ENCODE results near the gene XRN2. TPM values are rescaled to one million over a fixed set of nuclear protein-coding genes. Genes with fewer than 3 reads are reported as not detected.

XRN2 gene
- total RNA-seq, 3 donors from 2014 or later: 71.2 to 95.7 (median 90.4) TPM

DNA sequence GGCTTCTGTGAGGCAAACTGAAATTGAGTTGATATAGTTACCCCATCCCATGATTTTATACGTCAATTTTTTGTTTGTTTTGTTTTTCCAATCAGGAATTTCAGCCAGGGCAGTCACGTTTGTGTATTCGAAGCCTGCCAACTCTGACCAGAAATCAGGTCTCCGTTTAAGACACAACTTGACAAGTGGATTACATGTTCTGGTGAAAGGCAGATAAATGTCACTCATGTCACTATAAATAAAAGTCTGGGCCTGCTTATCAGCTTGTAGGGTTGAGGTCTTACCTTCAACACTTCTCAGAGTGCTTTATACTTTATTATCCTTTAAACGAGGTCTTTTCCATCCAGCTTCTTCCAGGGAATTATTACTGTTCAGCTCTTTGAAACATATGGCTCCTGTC is 8.4 kb upstream of the XRN2 start:
- no peak overlapping the region for H3K4me3 ChIP-seq
- TF ChIP-seq POLR2AphosphoS5 (IDR thresholded peaks at IDR 0.05) (no peak), POLR2A (IDR thresholded peaks at IDR 0.05) (no peak)
- TF ChIP-seq, protein P1, sequence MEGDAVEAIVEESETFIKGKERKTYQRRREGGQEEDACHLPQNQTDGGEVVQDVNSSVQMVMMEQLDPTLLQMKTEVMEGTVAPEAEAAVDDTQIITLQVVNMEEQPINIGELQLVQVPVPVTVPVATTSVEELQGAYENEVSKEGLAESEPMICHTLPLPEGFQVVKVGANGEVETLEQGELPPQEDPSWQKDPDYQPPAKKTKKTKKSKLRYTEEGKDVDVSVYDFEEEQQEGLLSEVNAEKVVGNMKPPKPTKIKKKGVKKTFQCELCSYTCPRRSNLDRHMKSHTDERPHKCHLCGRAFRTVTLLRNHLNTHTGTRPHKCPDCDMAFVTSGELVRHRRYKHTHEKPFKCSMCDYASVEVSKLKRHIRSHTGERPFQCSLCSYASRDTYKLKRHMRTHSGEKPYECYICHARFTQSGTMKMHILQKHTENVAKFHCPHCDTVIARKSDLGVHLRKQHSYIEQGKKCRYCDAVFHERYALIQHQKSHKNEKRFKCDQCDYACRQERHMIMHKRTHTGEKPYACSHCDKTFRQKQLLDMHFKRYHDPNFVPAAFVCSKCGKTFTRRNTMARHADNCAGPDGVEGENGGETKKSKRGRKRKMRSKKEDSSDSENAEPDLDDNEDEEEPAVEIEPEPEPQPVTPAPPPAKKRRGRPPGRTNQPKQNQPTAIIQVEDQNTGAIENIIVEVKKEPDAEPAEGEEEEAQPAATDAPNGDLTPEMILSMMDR (IDR thresholded peaks at IDR 0.05): no peak
- H3K27ac ChIP-seq: no peak overlapping the region
- intact Hi-C loops (cut with DNase I; ENCODE audit: low total_unique reads): no loop called here
- no peaks in the 10 kb centered on the region for H3K36me3 ChIP-seq
- H3K9me3 ChIP-seq: no peaks in the 10 kb centered on the region
- no peaks in the 10 kb centered on the region for H3K27me3 ChIP-seq
- no peak for DNase-seq (ENCODE audit: low spot score in 2 of 2)
- no peaks in the 10 kb centered on the region for H3K4me1 ChIP-seq

DNA sequence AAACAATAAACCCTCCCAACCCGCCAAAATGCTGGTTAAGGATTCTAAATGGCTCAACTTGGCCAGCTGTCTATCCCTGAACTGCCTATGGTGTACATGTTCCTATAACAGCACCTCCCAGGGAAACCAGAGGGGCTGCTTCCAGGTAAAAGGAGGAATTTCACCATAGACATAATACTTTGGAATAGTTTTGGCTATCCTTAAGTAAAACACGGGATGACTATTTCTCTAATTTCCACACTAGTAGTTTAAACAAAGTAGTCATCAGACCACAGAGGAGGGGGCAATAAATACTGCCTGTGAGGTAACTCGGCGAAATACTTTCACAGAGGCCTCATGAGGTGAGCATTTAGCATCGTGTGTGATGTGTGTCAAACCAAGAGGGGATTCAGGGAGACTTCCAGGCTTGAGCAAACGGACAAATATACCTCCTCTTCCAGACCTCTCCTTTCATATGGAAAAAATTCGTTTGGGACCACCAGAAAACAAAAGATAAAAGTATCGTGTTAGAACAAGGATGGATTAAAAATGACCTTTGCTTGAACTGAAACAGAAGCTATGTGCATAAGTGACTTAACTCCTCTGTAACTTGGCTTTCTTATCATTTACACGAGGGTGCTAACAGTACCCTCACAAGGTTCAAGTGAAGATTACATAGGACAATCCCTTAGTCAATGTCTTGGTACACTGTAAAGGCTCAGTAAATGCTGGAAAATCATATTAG is 1.0 kb upstream of the XRN2 start:
- peaks cover 0 to 11% of the 10 kb centered on the region in 2 donors for H3K4me1 ChIP-seq
- no peaks in the 10 kb centered on the region for H3K9me3 ChIP-seq
- H3K4me3 ChIP-seq: peak overlapping the region; percentile 88 to 94 (median 93)
- H3K27ac ChIP-seq: peak overlapping the region; percentile 99 to 100
- DNase-seq (ENCODE audit: low spot score in 2 of 2): no peak
- H3K27me3 ChIP-seq: no peaks in the 10 kb centered on the region
- H3K36me3 ChIP-seq: no peaks in the 10 kb centered on the region
- TF ChIP-seq, protein P1 (IDR thresholded peaks at IDR 0.05): no peak
- no peak for TF ChIP-seq POLR2AphosphoS5 (IDR thresholded peaks at IDR 0.05)
- TF ChIP-seq POLR2A (IDR thresholded peaks at IDR 0.05): no peak
- intact Hi-C loops (cut with DNase I; ENCODE audit: low total_unique reads): no loop called here

DNA sequence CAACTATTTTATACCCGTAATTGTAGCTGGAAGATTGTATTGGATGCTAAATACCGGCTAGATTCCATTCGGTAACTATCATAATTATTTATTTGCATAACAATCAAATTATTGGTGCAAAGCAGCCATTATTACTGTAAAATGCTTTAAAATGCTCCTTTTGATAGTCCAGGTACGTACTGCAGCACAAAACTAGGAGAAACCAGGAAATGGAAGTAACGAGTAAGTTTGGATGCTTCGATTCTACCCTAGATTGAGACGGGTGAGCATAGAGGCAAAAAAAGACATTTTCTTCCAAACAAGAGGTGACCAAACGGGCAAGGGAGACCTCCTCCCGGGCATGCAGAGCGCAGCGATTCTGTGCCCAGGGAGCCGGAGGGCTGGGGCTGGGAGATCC is 469 bp upstream of the XRN2 start:
- TF ChIP-seq, protein P1 (IDR thresholded peaks at IDR 0.05): no peak
- TF ChIP-seq POLR2A (IDR thresholded peaks at IDR 0.05) (no peak), POLR2AphosphoS5 (IDR thresholded peaks at IDR 0.05) (no peak)
- intact Hi-C loops (cut with DNase I; ENCODE audit: low total_unique reads): no loop called here
- peak overlapping the region; percentile 99 to 100 for H3K27ac ChIP-seq
- H3K36me3 ChIP-seq: no peaks in the 10 kb centered on the region
- no peaks in the 10 kb centered on the region for H3K27me3 ChIP-seq
- H3K4me1 ChIP-seq: peaks cover 0 to 11% of the 10 kb centered on the region in 2 donors
- DNase-seq (ENCODE audit: low spot score in 2 of 2): no peak
- H3K4me3 ChIP-seq: peak overlapping the region; percentile 88 to 94 (median 93)
- H3K9me3 ChIP-seq: no peaks in the 10 kb centered on the region

DNA sequence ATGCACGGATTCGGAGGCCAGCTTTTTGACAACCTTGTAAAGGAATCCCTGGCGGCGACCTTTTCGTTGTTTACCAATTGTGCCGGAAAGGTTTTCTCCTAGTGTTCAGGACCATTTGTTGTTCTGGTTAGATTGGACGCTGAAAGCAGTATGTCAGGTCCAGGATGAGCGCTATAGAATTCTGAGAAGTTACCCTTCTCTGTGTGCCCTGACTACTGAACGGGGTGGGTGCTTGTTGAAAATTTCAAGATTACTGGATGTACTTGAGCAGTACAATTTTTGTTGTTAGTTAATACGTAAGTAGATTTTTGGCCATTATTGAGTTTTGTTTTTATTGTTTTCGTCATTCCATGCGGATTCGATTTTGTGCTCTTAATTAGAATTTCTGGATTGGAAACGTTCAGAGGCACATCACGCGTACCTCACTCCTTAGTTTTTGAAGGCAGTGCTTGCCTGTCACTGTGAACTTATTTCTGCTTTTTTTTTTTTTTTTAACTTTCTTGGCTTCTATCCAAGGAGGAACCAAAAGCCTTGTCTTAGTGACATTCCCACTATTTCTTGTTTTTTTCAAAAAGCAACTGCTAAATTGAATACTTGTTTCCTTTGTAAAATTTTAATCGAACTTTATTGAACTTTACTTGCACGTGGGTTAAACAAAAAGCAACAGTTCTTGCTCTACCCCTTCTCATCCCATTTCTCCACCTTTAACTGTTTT is 898 bp downstream of the XRN2 start:
- no peak for DNase-seq (ENCODE audit: low spot score in 2 of 2)
- Histone ChIP-seq H3K27me3 (no peaks in the 10 kb centered on the region), H3K9me3 (no peaks in the 10 kb centered on the region), H3K27ac (peak overlapping the region; percentile 99 to 100), H3K36me3 (no peaks in the 10 kb centered on the region), H3K4me1 (peaks cover 0 to 11% of the 10 kb centered on the region in 2 donors), H3K4me3 (peak overlapping the region; percentile 88 to 94 (median 93))
- intact Hi-C loops (cut with DNase I; ENCODE audit: low total_unique reads): no loop called here
- no peak for TF ChIP-seq POLR2A (IDR thresholded peaks at IDR 0.05)
- no peak for TF ChIP-seq POLR2AphosphoS5 (IDR thresholded peaks at IDR 0.05)
- TF ChIP-seq, protein P1 (IDR thresholded peaks at IDR 0.05): no peak

DNA sequence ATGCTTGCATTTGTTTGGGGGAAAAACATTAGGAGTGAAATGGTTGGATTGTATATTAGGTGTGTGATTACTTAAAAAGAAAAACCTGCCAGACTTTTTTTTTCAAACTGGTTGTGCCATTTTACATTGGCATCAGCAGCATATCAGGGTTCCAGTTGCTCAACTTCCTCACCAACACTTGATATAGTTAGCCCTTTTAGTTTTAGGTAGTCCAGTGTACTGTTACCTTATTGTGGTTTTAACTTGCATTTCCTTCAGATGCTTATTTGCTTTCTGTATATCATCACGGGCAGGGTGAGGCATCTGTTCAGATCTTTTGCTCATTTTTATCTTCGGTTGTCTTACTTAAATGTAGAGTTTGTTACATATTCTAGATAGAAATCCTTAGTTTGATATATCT is 5.2 kb downstream of the XRN2 start:
- intact Hi-C loops (cut with DNase I; ENCODE audit: low total_unique reads): no loop called here
- Histone ChIP-seq H3K4me3 (no peak overlapping the region), H3K27ac (no peak overlapping the region), H3K9me3 (no peaks in the 10 kb centered on the region), H3K36me3 (no peaks in the 10 kb centered on the region), H3K27me3 (no peaks in the 10 kb centered on the region), H3K4me1 (peaks cover 0 to 11% of the 10 kb centered on the region in 2 donors)
- TF ChIP-seq POLR2A (IDR thresholded peaks at IDR 0.05): no peak
- TF ChIP-seq POLR2AphosphoS5 (IDR thresholded peaks at IDR 0.05): no peak
- TF ChIP-seq, protein P1 (IDR thresholded peaks at IDR 0.05): no peak
- DNase-seq (ENCODE audit: low spot score in 2 of 2): no peak

All from breast epithelium (tissue), 4 donors.